Stimulated activated CD4-positive, alpha-beta T cell treated with anti-CD3 and anti-CD28 coated beads, Interleukin-4, amount 100 ng/mL, for 1 hour (primary cell): ENCODE results near the gene BCAS4.

Experiments used
- DNase-seq: peaks from one replicate; pipeline ENCODE4 v3.0.0-alpha.2; 2020

BCAS4 gene

DNA sequence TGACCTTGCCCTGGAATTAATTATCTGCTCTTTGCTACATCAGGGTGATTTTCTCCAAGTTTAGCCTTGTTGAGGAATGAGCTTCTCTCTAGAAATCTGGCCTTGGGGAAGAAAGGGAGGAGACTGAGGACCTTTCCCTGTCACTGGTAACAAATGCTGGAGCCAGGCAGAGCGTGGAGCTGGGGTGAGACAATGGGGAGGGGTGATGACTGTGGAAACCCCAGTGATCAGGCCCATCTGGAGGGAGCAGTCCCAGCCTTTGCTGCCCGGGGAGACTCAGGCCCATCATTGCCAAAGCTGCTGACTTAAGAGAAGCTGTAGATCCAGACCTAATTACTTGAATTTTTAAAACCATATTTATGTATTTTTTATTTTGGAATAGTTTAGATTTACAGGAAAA, 31.3 kb downstream of the BCAS4 start:
- DNase-seq: no peak

DNA sequence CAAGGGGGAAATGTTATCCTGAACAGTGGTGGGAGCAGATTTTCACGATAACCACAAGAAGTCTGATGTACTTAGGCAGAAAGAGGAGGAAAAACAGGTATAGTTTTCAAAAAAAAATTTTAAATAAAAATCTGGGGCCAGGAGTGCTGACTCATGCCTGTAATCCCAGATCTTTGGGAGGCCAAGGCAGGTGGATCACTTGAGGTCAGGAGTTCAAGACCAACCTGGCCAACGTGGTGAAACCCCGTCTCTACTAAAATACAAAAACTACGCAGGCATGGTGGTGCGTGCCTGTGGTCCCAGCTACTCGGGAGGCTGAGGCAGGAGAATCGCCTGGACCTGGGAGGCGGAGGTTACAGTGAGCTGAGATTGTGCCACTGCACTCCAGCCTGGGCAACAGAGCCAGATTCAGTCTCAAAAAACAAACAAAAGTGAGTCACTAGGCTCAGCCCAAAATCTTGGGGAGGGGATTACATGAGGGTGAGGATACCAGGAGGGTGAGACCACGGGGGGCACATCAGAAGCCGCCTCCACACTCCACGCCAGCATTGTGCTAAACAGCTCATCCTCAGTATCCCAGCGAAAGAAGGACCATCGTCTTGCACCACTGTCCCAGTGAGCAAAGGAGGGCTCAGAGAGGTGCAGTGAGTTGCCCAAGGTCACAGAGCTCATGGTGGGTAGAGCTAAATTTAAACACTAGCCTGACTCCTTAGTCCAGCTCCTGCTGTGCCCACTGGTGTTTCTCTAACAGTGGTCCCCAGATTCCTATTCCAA, 33.7 kb downstream of the BCAS4 start:
- no peak for DNase-seq

DNA sequence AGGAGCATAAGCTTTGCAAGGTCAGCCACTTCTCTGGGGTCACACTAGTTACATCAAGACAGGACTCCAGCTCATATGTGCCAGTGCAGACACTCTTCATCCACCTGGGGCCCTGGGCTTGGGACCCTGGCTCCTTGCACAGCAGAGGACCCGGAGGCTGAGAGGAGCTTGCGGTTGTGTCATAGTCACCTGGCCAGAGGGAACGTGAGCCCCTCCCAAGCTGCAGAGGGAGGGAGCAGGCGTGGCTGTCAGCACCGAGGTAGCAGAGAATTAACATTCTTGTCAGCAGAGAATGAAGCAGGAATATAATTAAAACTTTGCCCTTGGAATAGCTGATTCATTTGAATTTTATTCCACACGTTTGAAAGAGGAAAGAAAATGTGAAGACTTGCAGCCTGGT, 36.8 kb downstream of the BCAS4 start:
- DNase-seq: no peak

DNA sequence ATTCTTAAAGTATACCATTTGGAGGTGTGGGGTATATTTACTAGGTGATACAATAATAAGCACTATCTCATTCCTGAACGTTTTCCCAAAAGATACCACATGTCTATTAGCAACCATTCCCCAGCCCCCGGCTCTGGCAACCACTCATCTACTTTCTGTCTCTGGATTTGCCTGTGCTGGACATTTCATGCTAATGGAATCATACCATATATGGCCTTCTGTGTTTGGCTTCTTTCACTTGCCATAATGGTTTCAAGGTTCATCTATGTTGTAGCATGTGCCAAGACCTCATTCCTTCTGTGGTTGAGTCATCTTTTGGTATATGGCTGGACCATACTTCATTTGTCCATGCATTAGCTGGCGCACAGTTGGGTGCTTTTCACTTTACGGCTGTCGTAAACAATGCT, 39.7 kb downstream of the BCAS4 start:
- no peak for DNase-seq

DNA sequence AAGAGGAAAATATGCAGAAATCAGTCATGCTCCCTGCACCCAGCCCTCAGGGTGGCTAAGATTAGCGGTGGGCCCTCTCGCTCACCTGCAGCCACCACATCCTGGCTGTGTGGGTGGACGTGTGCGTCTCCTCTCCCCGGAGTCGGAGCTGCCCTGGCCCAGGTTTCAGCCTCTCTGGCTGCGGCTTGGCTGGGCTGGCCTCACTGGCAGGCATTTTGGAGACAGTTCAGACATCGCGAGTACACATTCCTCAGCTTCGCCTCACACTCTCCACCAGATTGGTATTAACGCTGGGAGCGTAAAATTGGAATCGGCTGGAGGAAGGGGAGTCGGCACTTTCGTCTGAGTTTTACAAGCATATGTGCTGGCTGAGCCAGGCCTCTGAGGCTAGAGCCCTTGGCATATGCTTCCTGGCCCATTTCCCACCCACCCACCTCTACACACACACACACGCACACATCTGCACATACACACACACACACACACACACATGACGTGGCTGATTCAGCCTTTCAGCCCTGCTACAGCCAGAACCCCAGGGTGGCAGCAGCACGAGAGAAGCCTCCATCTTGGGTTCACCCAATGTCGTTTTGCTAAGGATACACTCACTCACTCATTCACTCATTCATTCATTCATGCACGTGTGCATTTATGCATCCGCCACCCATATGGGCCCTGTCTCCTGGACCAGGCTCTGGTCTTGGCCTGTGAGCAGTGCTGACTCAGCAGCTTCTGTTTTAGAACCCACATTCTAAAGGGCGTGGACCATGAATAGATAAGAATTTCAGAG, 42.9 kb downstream of the BCAS4 start:
- no peak for DNase-seq

DNA sequence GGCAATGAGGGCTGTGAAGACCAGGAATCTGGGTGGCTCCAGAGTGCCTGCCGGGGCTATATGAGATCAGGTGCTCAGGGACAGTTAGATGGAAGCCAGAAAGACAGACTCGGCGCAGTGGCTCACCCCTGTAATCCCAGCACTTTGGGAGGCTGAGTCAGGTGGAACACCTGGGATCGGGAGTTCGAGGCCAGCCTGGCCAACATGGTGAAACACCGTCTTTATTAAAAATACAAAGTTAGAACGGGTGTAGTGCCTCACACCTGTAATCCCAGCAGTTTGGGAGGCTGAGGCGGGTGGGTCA, 43.4 kb downstream of the BCAS4 start:
- DNase-seq: no peak

DNA sequence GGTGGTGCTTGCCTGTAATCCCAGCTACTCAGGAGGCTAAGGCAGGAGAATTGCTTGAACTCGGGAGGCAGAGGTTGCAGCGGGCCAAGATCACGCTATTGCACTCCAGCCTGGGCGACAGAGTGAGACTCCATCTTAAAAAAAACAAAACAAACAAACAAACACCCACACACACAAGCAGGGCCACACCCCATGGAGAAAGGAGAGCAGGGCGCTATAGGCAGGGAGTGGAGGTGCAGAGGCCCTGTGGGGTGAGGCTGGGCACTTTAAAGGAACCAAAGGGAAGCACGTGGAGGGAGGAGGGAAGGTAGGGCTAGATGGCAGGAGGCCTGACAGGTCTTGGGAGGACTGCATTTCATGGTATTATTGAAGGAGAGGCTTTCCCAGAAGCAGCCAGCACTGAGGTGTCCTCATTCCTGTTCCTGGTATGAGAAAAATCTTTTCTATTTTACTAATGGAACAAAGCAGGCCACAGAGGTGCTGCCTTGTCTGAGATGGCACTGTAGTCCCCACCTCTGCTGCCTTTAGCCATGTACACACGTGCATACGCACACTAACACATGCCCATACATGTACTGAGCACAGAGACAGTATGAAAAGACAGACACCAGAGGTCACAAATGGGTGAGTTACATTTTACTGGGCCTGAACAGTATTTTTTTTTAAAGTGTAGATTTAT, 44.0 kb downstream of the BCAS4 start:
- DNase-seq: no peak

DNA sequence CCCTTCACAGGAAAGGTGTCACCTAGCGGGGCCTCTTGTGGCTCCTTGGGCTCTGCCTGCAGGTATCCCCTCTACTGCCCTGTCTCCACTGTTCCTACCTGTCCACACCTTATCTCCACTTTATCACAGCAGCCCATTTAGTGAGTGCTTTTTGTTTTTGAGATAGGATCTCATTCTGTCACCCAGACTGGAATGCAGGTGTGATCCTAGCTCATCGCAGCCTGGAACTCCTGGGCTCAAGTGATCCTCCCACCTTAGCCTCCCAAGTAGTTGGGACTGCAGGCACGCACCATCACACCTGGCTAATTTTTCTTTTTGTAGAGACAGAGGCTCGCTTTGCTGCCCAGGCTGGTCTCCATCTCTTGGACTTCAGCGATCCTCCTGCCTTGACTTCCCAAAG, 48.0 kb downstream of the BCAS4 start:
- DNase-seq: no peak

DNA sequence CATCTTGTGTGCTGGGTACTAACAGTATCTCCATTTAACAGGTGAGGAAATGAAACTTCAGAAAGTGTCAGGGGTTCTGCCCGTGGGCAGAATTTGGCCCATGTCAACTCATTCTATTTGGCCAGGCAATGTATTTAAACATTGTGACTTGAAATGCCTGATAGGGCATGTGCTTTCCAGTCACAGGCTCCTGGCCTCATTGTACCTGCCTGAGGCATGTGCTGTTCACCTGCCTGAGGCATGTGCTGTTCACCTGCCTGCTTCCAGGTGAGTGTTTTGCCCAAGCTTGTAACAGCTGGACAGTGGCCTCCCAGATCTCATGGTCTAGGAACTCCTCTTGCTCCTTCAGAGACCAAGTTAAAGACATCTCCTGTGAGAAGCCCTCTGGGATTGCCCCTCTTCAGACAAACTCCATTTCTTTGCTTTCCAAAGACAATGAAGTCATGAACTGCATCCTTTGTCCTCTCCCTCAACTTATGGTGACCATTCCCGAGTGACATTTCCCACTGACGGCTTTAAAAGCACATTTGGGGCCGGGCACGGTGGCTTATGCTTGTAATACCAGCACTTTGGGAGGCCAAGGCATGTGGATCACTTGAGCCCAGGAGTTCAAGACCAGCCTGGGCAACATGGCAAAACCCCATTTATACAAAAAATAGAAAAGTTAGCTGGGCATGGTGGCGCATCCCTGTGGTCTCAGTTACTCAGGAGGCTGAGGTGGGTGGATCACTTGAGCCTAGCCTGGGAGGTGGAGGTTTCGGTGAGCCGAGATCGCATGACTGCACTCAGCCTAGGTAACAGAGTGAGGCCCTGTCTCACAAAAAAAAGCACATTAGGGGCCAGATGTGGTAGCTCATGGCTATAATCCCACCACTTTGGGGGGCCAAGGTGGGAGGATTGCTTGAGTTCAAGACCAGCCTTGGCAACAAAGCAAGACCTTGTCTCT, 48.7 kb downstream of the BCAS4 start:
- DNase-seq: no peak

DNA sequence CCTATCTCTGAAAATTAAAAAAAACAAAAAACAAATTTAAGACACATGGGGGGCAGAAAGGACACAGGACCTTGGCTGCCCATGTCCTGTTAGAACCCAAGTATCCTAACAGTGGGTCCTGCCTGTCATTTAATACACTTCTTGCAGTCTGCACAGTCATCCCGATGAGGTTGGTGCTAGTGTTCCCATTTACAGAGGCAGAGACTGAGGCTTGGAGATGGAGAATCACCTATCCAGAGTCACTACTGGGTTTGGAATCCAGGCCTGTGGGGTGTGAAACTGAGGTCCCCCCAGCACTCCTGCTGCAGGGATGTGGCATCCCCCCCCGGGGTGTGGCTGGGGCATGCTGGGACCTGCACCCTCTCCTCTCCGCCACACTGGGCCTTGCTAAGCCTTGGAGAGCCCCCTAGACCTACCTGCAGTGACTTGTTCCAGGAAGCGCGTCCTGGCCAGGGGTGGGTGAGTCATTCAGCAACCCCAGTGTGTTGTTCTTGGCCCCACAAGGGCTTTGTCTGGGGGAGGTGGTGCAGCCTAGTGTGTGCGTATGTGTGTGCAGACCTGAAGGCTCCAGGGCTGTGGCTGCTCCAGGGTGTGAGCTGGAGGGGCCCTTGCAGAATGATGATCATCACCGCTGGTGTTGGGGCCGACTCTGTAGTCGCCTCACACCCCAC, 49.7 kb downstream of the BCAS4 start:
- DNase-seq: peak; percentile 18

DNA sequence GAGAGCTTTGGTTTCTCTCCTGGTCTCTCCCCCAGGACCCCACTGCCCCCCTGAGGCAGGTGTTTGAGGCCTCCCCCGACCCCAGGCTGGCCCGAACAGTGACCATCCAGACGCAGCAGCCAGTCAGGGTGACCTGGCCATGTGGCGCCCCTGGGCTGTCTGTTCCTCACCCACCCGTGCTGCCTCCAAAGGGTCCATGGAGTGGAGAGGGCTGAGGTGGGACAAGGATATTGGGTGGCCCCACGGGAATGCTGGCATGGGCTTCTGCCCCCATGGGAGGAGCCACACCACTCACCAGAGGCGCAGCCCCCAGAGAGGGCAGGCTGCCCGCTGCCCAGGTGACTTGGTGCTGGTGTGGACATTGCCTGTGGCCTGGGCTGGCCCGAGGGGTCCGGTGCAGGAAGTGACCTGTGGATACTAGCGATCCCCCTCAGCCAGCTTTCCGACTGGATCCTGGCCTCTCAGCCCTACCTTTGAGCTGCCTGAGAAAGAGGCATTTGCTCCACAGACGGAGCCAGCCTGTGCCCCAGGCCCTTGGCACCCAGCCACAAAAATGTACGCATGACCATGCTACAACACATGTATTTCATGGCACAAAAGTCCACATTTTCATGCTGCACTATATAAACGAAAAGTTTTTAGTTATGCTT, 50.8 kb downstream of the BCAS4 start:
- no peak for DNase-seq

DNA sequence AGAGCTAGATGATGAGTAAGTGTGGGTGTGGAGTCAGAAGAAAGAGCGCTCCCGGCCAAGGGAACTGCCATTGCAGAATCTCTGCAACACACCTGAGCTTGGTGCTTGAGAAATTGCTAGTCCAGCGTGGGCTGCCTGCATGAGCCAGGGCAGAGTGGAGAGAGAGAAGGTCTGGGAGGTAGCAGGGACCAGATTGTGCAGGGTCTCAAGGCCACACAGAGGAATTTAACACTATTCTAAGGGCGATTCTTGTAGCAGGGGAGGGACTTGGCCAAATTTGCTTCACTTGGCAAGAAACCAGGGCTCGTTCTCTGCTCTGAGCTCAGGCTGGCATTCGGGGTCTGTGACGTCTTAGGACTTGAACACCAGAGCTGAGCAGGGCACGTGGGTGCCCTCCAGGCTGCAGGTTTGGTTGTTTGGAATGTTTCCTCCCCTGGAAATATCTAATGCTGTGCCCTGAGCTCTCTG, 53.5 kb downstream of the BCAS4 start:
- DNase-seq: no peak

DNA sequence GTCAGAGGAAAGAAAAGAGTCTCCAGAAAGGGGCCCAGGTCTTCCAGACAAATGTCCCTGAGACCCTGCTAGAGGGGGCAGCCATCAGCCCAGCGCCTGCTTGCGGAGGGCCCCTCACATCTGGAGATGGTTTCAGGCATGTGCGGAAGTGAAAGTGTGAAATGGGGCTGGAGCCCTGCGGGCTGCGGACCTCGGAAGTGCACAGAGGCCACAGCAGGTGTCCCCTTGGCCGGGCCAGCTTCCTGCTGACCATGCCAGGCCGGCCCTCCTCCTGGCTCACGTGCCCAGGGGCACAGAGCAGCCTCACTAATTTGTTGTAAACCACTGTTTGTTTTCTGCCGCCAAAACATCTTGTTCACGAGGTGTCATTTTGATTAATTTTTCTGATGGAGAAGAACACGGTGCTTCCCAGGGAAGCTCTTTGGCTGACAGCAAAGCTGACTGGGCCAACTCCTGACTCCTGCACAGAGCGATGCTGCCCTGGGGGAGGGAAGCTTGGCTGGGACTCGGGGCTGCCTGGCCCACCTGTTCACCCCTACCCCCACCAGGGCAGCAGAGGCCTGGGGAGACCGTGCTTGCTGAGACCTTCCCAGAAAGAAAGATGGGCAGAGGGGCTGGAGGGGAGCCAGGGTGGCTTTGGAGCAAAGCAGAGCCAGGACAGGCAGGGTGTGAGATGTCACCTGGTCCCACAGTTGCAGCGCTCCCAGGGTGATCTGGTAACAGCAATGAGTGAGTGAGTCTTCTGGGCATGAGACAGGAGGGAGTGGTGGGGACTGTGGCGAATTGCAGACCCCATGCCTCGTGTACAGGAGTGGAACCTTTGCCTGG, 54.2 kb downstream of the BCAS4 start:
- DNase-seq: no peak

DNA sequence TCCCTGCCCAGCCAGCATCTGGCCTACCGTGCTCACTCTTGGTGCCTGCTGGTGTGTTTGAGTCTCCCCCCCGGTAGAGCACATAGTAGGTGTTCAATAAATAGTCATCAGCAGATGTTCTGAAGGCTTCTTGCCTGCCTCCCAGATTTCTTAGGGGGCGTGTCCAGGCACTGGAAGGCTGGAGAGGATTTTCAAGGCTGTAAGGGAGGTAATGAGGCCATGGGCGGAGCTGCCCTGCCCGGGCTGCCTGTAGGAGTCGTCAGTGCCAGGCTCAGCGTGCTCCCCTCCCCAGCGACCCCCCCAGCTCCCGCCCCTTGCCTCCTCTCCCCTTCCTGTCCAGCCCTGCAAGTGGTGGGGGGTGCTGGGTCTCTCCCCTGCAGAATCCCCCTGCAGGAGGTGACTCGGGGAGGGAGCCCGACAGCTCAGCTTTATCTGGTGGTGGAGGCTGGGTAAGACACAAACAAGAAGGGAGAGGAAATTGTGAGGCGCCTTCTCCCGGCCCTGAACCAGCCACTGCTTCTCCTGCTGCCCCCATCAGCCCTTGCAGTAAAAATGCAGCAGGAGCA, 55.9 kb downstream of the BCAS4 start:
- no peak for DNase-seq

DNA sequence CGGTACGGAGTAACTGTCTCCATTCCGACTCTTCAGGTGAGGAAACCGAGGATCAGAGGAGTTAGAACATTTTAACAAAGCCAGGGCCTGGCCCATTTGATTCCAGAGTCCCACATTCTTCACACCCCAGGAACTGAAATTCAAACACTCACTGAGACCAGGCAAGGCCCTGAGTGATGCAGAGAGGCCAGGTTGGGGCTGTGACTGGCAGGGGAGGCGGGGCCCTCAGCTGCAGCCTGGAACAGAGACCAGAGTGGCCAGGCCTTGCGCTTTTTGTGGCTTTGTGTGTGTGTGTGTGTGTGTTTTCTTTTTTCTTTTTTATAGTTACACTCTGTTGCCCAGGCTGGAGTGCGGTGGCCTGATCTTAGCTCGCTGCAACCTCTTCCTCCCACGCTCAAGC, 57.2 kb downstream of the BCAS4 start:
- DNase-seq: no peak

DNA sequence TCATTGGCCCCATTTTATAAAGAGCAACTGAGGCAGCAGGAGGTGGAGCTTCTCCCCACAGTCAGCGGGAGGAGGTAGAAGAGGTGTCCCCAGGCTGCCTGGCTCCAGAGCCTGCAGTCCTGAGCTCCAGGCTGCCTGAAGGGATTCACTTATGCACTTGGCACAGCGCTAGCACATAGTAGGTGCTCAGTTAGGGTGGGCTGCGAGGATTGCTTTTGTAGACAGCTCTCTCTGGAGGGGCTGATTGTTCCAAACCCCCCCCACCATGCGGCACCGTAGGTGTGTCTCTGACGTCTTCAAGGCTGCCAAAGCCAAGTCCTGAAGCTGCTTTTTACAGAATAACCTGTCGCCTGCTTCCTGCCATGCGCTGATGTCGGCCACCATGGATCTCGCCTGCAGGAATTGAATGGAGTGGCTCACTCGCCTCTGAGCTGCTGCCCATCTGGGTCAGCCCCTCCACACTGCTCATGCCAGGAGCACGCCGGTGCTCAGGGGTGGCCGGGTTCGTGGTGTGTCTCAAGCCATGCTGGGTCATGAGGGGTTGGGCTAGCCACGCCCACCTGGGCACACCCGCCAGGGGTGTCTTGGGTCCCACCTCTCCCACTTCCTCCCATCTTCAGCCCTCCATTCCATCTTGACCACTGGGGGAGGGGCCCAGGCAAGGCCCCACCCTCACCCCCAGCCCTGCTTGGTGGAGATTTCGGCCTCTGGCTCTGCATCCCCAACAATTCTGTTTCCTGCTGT, 59.8 kb downstream of the BCAS4 start:
- no peak for DNase-seq

DNA sequence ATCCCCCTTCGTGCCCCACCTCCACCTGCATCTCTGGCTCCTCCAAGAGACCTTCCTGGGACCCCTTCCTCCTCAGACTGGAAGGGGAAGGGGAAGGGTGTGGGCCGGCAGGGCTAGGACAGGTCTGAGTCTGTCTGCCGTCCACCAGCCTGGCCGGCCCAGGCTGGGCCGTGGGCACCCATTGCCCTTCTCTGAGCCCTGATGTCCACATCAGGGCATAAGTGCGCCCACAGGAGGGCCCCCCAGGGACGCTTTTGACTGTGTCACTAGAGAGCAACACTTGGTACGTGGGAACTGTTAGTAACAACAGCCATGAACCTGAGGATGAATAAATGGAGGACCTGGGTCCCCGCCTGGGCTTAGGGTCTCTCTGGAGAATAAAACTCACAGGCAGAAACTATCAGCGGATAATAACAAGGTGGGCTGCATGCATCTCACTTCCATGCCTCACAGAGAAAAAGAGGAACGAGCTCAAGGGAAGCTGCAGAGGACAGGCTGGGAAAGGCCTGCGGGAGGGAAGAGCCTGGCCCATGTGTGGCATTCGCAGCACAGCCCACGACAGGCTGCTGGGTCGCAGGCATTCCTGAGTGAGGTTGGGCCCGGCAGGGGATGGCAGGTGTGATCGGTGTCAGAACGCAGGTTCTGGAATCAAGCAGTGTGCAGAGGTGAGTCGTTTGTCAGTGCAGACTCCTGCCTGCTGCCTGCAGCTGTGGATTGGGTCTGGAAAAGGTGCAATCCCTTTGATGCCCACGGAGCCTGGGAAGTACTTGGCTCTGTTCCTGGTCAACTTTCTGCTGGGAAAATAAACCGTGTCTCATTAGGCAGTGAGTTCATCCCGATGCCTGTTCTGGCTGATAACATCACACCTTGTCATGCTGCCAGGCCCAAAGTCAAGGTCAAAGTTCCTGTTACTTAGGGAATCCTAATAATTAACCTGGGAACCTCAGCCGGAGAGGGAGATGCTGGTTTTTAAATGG, 60.9 kb downstream of the BCAS4 start:
- DNase-seq: no peak

DNA sequence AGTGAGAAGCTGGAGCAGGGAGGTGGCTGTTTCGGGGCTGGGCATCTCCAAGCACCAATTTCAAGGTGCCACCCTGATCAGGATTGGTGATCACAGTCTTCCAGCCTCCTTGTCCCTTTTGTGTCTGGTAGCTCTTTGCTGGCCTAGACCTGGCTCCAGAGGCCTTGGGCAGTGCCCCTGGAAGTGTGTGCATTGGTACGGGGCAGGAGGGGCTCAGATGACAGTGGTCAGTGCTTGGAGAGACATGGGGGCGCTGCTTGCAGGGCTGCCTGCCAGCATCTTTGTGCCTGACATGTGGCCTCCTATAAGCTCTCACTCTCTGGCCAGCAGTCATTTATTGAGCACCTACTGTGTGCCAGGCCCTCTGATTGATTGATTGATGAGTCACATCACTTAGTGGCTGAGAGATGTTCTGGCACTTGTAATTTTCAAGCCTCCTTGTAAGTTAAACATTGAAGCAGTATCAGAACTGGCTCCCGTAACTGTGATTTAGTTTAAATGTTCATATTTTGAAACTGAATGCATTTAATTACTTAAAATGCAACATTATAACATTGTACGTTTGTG, 61.7 kb downstream of the BCAS4 start:
- no peak for DNase-seq
